Stromal cell of bone marrow (primary cell): ENCODE results near the gene CCNA2.

Experiments
- DNase-seq: peaks from one replicate; pipeline ENCODE4 v3.0.0-alpha.2; 2012; ENCODE audit warnings: low read depth

CCNA2 gene

DNA sequence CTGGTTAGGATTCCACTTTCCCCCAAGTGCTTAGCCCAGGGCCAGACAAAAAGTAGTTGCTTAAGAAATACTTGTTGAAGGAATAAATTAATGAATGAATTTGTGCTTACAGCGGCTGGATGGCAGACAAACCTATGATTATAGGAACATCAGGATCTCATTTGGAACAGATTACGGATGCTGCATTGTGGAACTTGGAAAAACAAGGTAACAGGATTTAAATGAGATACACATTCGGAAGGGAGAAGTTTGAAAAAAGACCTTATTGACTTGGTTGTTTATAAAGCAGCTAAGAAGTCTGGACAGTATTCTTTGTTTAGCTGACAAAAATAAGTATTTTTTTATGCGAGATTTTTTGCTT is 22.0 kb downstream of the CCNA2 start:
- DNase-seq: no peak

- DNase-seq: peak; percentile 87
These were observed 22.5 kb downstream of the CCNA2 start, which contains the start of gene EXOSC9 for GRCh38 chr4:121800961-121801714. TSS of gene EXOSC9 (plus strand) at chr4:121801323. CDS start at chr4:121801425, 102 bp downstream.

GRCh38 chr4:121800638-121800960 is 23.1 kb downstream of the CCNA2 start:
- DNase-seq: no peak

GRCh38 chr4:121799867-121800501 is 23.7 kb downstream of the CCNA2 start:
- DNase-seq: no peak

- DNase-seq: no peak
These were observed 24.4 kb downstream of the CCNA2 start for GRCh38 chr4:121799208-121799823.

DNA sequence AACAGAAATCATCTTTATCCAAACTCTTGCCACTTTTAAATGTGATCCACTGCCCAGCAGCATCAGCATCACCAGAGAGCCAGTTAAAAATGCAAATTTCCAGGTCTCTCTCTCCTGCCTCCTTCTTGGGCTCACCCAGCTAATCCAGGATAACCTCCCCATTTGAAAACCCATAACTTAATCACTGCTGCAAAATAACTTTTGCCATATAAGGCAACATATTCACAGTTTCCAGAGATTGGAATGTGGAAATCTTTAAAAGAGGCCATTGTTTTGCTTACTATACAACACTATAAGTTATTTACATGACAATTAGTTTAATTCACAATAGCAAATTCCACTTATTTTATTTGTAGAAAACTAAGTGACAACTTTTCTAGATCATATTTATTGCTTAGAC is 27.4 kb downstream of the CCNA2 start:
- no peak for DNase-seq

DNA sequence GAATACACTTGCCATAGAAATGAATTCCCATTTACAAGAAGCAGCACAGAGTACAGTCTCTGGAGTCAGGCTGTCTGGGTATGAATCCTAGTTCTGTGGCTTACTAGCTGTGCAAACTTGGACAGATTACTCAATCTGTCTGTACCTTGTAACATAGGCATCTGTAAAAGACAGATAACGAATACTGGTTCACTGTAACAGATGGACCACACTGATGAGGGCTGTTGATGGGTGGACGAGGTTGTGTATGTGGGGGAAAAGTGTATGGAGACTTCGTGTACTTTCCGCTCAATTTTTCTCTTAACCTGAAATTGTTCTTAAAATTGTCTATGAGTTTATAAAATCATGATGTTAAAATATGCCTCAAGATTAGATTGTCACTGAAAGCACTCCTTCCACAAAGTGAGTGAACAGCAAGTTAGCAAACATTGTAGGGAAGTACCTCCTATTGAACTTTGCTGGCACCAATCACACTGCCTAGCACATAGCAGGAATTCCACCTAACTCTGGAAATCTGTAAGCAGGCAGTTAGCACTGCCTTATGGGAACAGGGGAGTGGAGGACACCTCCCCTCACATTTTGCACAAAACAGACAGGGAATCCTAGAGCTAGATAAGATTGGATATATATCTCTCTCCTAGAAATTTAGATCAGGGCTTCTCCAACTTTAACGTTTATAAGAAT is 29.0 kb downstream of the CCNA2 start:
- DNase-seq: no peak

GRCh38 chr4:121792966-121793365 is 30.7 kb downstream of the CCNA2 start:
- no peak for DNase-seq

DNA sequence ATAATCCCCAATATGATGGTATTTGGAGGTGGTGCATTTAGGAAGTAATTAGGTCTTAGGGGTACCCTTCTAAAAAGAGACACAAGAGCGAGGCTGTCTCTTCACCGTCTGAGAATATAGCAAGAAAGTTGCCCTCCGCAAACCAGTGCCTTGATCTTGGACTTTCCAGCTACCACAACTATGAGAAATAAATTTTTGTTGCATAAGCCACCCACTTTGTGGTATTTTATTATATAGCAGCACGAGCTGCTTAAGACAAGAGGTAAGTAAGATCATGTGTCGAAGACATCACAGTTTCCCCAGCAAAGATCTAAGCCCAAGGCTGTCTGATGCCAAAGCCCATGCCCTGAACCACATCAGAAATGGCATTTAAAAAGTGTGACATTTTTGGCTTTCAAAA is 32.2 kb downstream of the CCNA2 start:
- no peak for DNase-seq

DNA sequence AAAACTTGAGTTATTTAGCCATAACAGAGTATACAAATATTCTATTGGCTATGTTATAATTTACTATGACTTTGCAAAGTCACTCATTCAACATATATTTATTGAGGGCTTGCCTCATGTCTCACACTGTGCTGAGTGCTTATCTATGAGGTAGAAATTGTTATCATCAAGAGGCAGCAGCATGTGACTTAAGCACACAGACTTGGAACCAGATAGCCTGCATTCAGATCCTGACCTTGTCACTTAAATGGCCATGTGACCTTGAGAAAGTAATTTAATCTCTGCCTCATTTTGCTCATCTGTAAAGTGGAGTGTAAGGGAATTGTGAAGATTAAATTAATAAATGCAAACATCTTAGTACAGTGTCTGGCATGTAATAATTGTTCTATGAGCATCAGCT is 32.7 kb downstream of the CCNA2 start:
- no peak for DNase-seq

- peak; percentile 53 for DNase-seq
These were observed 33.5 kb downstream of the CCNA2 start for GRCh38 chr4:121789960-121790829.

GRCh38 chr4:121789455-121789854 is 34.2 kb downstream of the CCNA2 start:
- no peak for DNase-seq

GRCh38 chr4:121788896-121789295 is 34.8 kb downstream of the CCNA2 start:
- no peak for DNase-seq

DNA sequence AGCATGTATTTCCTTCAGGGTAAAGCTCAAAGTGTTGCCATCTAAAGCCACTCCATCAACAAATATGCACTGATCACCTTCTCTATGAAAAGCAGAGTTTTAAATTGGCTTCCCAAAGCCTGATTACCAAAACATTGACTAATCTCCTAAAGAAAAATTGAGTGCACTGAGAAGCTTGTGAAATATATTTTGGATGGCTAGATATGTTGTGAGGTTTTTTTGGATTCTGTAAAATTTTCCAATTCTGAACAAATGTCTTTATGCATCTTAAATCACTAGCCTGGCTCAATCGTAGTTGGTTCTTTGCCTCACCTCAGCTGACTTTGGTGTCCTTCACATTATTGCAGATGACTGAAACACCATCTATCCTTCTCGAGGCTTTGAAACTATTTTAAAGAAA is 37.5 kb downstream of the CCNA2 start:
- no peak for DNase-seq

GRCh38 chr4:121785479-121785878 is 38.2 kb downstream of the CCNA2 start:
- DNase-seq: no peak

GRCh38 chr4:121784975-121785374 is 38.7 kb downstream of the CCNA2 start:
- DNase-seq: peak; percentile 94

DNA sequence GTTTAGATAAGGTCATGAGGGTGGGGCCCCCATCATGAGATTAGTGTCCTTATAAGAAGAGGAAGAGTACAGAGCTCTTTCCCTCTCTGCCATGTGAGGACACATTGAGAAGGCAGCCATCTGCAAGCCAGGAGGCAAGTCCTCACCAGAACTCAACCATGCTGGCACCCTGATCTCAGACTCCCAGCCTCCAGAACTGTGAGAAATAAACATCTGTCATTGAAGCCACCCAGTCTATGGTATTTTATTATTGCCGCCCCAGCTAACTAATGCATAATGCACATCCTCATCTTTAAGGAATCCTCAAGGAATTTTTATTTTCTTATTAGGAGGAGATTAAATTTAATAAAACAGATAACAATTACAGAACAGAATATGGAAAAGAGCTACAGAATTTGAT is 39.3 kb downstream of the CCNA2 start:
- no peak for DNase-seq

DNA sequence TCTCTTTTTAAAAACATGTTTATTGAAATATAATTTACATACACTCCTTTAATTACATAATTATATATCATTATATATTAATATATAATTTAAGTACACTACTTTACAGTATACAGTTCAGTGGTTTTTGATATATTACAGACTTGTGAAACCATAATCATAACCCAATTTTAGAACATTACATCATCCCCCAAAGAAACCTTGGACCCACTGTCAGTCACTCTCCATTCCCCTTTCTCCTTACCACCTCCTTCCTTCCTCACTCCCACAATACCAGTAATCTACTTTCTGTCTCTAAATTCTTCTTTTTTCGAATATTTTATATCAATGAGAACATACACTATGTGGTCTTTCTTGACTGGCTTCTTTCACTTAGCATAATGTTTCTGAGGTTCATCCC is 40.5 kb downstream of the CCNA2 start:
- DNase-seq: no peak

GRCh38 chr4:121778991-121779628 is 44.6 kb downstream of the CCNA2 start:
- no peak for DNase-seq

DNA sequence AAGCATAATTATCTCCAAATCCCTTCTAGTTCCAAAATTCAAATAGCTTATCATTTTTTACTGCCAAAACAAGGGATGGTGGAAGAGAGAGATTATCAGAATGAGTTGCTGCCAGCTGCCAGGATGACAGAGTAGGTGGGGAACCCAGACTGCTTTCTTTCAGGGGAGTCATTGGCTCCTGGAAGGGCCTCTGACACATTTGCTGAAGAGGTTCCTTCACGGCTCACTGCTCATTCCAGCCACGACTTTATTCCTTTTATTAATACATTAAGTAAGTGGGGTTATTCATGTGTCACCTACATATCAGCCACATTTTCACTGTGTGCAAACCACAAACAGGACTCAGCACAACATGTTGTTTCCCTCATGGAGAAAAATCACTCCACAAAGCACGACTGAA is 46.1 kb downstream of the CCNA2 start:
- no peak for DNase-seq

- no peak for DNase-seq
These were observed 46.9 kb downstream of the CCNA2 start for GRCh38 chr4:121776610-121777401.
